Measurements from ENCODE around the gene LRRC8E. TPM values are rescaled to one million over a fixed set of nuclear protein-coding genes. Genes with fewer than 3 reads are reported as not detected.
"Not testable (repeated sequence)": the region's sequence is repeated elsewhere in the genome, so short reads cannot be mapped to it uniquely, and the experiment has no call there.

The LRRC8E gene
- total RNA-seq, 1 experiment from 2014 or later: 10.3 TPM

- intact Hi-C loops (cut with micrococcal nuclease): no loop called here
- Mint-ChIP-seq H3K4me1 (ENCODE audit: insufficient read depth, unreplicated experiment) (peaks cover 13% of the 10 kb centered on the region), H3K9me3 (ENCODE audit: unreplicated experiment) (no peaks in the 10 kb centered on the region), H3K36me3 (ENCODE audit: insufficient read depth, unreplicated experiment) (peaks cover 61% of the 10 kb centered on the region), H3K4me3 (ENCODE audit: unreplicated experiment) (peak overlapping the region; percentile 62), H3K27me3 (ENCODE audit: insufficient read depth, unreplicated experiment) (no peaks in the 10 kb centered on the region), H3K27ac (ENCODE audit: low read depth, unreplicated experiment) (peak overlapping the region; percentile 93)
- DNase-seq (ENCODE audit: unreplicated experiment): no peak
- TF ChIP-seq, protein P1, sequence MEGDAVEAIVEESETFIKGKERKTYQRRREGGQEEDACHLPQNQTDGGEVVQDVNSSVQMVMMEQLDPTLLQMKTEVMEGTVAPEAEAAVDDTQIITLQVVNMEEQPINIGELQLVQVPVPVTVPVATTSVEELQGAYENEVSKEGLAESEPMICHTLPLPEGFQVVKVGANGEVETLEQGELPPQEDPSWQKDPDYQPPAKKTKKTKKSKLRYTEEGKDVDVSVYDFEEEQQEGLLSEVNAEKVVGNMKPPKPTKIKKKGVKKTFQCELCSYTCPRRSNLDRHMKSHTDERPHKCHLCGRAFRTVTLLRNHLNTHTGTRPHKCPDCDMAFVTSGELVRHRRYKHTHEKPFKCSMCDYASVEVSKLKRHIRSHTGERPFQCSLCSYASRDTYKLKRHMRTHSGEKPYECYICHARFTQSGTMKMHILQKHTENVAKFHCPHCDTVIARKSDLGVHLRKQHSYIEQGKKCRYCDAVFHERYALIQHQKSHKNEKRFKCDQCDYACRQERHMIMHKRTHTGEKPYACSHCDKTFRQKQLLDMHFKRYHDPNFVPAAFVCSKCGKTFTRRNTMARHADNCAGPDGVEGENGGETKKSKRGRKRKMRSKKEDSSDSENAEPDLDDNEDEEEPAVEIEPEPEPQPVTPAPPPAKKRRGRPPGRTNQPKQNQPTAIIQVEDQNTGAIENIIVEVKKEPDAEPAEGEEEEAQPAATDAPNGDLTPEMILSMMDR (IDR thresholded peaks at IDR 0.05; ENCODE audit: unreplicated experiment): no peak
- no TSS peak for BruUV-seq (replicated peaks)
- ChIA-PET CTCF (interaction anchor here (0.6 to 2.2 kb wide), 10 partner anchors 8 to 592 kb away, joined by 3 to 14 read pairs (median 4); partner anchors contain the start of genes SNAPC2 and TIMM44), POLR2A (interaction anchor here (0.6 to 5.2 kb wide), 14 partner anchors 8 to 393 kb away, joined by 3 to 56 read pairs (median 4); partner anchors contain the start of genes LRRC8E, MAP2K7, NDUFA7 and PET100)
Observed at GRCh38 chr19:7928334-7928706, 40.0 kb downstream of the LRRC8E start.

- DNase-seq (ENCODE audit: unreplicated experiment): peak; percentile 82
- TF ChIP-seq, protein P1 (IDR thresholded peaks at IDR 0.05; ENCODE audit: unreplicated experiment): peak; percentile 34
- no peaks in the 10 kb centered on the region for H3K27me3 Mint-ChIP-seq (ENCODE audit: insufficient read depth, unreplicated experiment)
- intact Hi-C loops (cut with micrococcal nuclease): no loop called here
- no TSS peak for BruUV-seq (replicated peaks)
- CTCF ChIA-PET: interaction anchor here (0.6 to 2.2 kb wide), 14 partner anchors 8 to 593 kb away, joined by 3 to 14 read pairs (median 4); partner anchors contain the start of genes SNAPC2 and TIMM44
- H3K4me3 Mint-ChIP-seq (ENCODE audit: unreplicated experiment): peak overlapping the region; percentile 62
- H3K9me3 Mint-ChIP-seq (ENCODE audit: unreplicated experiment): no peaks in the 10 kb centered on the region
- H3K36me3 Mint-ChIP-seq (ENCODE audit: insufficient read depth, unreplicated experiment): peaks cover 63% of the 10 kb centered on the region
- peak overlapping the region; percentile 93 for H3K27ac Mint-ChIP-seq (ENCODE audit: low read depth, unreplicated experiment)
- POLR2A ChIA-PET: interaction anchor here (0.6 to 5.2 kb wide), 15 partner anchors 9 to 392 kb away, joined by 3 to 56 read pairs (median 3); partner anchors contain the start of genes LRRC8E, MAP2K7, NDUFA7 and PET100
- H3K4me1 Mint-ChIP-seq (ENCODE audit: insufficient read depth, unreplicated experiment): peaks cover 13% of the 10 kb centered on the region
Observed at GRCh38 chr19:7928741-7929701, 40.7 kb downstream of the LRRC8E start.

GRCh38 chr19:7930030-7930429, 41.7 kb downstream of the LRRC8E start:
- peaks cover 13% of the 10 kb centered on the region for H3K4me1 Mint-ChIP-seq (ENCODE audit: insufficient read depth, unreplicated experiment)

GRCh38 chr19:7930765-7931164, 42.5 kb downstream of the LRRC8E start:
- H3K27me3 Mint-ChIP-seq (ENCODE audit: insufficient read depth, unreplicated experiment): no peaks in the 10 kb centered on the region
- peaks cover 72% of the 10 kb centered on the region for H3K36me3 Mint-ChIP-seq (ENCODE audit: insufficient read depth, unreplicated experiment)
- peaks cover 13% of the 10 kb centered on the region for H3K4me1 Mint-ChIP-seq (ENCODE audit: insufficient read depth, unreplicated experiment)
- BruUV-seq (replicated peaks): no TSS peak
- intact Hi-C loops (cut with micrococcal nuclease): no loop called here
- no peaks in the 10 kb centered on the region for H3K9me3 Mint-ChIP-seq (ENCODE audit: unreplicated experiment)
- ChIA-PET POLR2A (interaction anchor here (0.6 to 5.2 kb wide), 3 partner anchors 10 to 629 kb away, joined by 3 to 56 read pairs (median 27); partner anchors contain the start of genes SNAPC2 and TIMM44), CTCF (interaction anchor here (0.6 to 1.6 kb wide), 4 partner anchors 11 to 758 kb away, joined by 3 to 15 read pairs (median 4); partner anchors contain the start of genes SNAPC2 and TIMM44)
- TF ChIP-seq, protein P1 (IDR thresholded peaks at IDR 0.05; ENCODE audit: unreplicated experiment): no peak
- H3K27ac Mint-ChIP-seq (ENCODE audit: low read depth, unreplicated experiment): peak overlapping the region; percentile 12
- no peak for DNase-seq (ENCODE audit: unreplicated experiment)
- no peak overlapping the region for H3K4me3 Mint-ChIP-seq (ENCODE audit: unreplicated experiment)

More at GRCh38 chr19:7930030-7930429, 41.7 kb downstream of the LRRC8E start:
- Mint-ChIP-seq H3K27ac (ENCODE audit: low read depth, unreplicated experiment) (peak overlapping the region; percentile 12), H3K36me3 (ENCODE audit: insufficient read depth, unreplicated experiment) (peaks cover 69% of the 10 kb centered on the region)
- BruUV-seq (replicated peaks); intact Hi-C loops (cut with micrococcal nuclease); H3K9me3 Mint-ChIP-seq (ENCODE audit: unreplicated experiment); H3K4me3 Mint-ChIP-seq (ENCODE audit: unreplicated experiment); H3K27me3 Mint-ChIP-seq (ENCODE audit: insufficient read depth, unreplicated experiment): not testable (repeated sequence)
- POLR2A ChIA-PET: interaction anchor here (1.3 to 5.2 kb wide), 5 partner anchors 10 to 61 kb away, joined by 3 to 56 read pairs (median 15); partner anchors contain the start of genes MAP2K7, SNAPC2 and TIMM44
- CTCF ChIA-PET: interaction anchor here (0.6 to 2.2 kb wide), 6 partner anchors 10 to 1445 kb away, joined by 3 to 15 read pairs (median 4); partner anchors contain the start of genes SNAPC2 and TIMM44
- peak; percentile 31 for DNase-seq (ENCODE audit: unreplicated experiment)

Measured in MCF 10A (cell line).